Activated CD4-positive, alpha-beta T cell treated with anti-CD3 and anti-CD28 coated beads, Interleukin-2, amount 50 U/mL, for 1 hour (primary cell): Measurements from ENCODE around the gene ASCC2.
"Not testable (repeated sequence)": the region's sequence is repeated elsewhere in the genome, so short reads cannot be mapped to it uniquely, and the experiment has no call there.

Experiments
- DNase-seq: peaks from one replicate; pipeline ENCODE4 v3.0.0-alpha.2; 2020

The ASCC2 gene

GRCh38 chr22:29855611-29856181, 17.6 kb upstream of the ASCC2 start:
- DNase-seq, result no peak

- DNase-seq, result no peak
Observed at GRCh38 chr22:29854432-29854831, 16.4 kb upstream of the ASCC2 start.

GRCh38 chr22:29848111-29848510, 10.0 kb upstream of the ASCC2 start:
- DNase-seq, result no peak

GRCh38 chr22:29846290-29846689, 8.2 kb upstream of the ASCC2 start:
- DNase-seq, result no peak

- no peak for DNase-seq
Observed at GRCh38 chr22:29842740-29843139, 4.7 kb upstream of the ASCC2 start.

GRCh38 chr22:29842172-29842571, 4.1 kb upstream of the ASCC2 start:
- no peak for DNase-seq

- DNase-seq, result no peak
Observed at GRCh38 chr22:29840498-29840897, 2.4 kb upstream of the ASCC2 start.

GRCh38 chr22:29839039-29839438, 965 bp upstream of the ASCC2 start:
- DNase-seq, result no peak

- no peak for DNase-seq
Observed at GRCh38 chr22:29838599-29838956, 504 bp upstream of the ASCC2 start.

- DNase-seq, result not testable (repeated sequence)
Observed at GRCh38 chr22:29836791-29837370, 1.2 kb downstream of the ASCC2 start.

GRCh38 chr22:29834046-29834445, 4.0 kb downstream of the ASCC2 start:
- DNase-seq, result no peak

GRCh38 chr22:29833392-29833965, 4.6 kb downstream of the ASCC2 start:
- no peak for DNase-seq

GRCh38 chr22:29831958-29832357, 6.1 kb downstream of the ASCC2 start:
- no peak for DNase-seq

GRCh38 chr22:29831186-29831921, 6.7 kb downstream of the ASCC2 start:
- no peak for DNase-seq

GRCh38 chr22:29830585-29830984, 7.5 kb downstream of the ASCC2 start:
- no peak for DNase-seq

- DNase-seq, result not testable (repeated sequence)
Observed at GRCh38 chr22:29827726-29828125, 10.3 kb downstream of the ASCC2 start.

- no peak for DNase-seq
Observed at GRCh38 chr22:29827091-29827490, 11.0 kb downstream of the ASCC2 start.

GRCh38 chr22:29825578-29825977, 12.5 kb downstream of the ASCC2 start:
- DNase-seq, result no peak

- DNase-seq, result no peak
Observed at GRCh38 chr22:29824677-29825076, 13.4 kb downstream of the ASCC2 start.

- DNase-seq, result no peak
Observed at GRCh38 chr22:29821291-29822016, 16.6 kb downstream of the ASCC2 start.

- DNase-seq, result no peak
Observed at GRCh38 chr22:29820961-29821290, 17.1 kb downstream of the ASCC2 start.

- no peak for DNase-seq
Observed at GRCh38 chr22:29819501-29819900, 18.6 kb downstream of the ASCC2 start.

GRCh38 chr22:29817724-29818123, 20.4 kb downstream of the ASCC2 start:
- no peak for DNase-seq

GRCh38 chr22:29816980-29817379, 21.1 kb downstream of the ASCC2 start:
- DNase-seq, result no peak
